GM19455 (cell line): ENCODE measurements around the gene HES5.
"Not testable (repeated sequence)": the region's sequence is repeated elsewhere in the genome, so short reads cannot be mapped to it uniquely, and the experiment has no call there.

Experiments
- ATAC-seq: cut with Tn5 transposase; IDR thresholded peaks from one replicate; pipeline ENCODE4 v1.9.1; 2021; ENCODE audit not compliant: unreplicated experiment

The HES5 gene

GRCh38 chr1:2529784-2530512, at the start of gene HES5:
TSS of gene HES5 (minus strand) at chr1:2530263. CDS start at chr1:2530164, 99 bp downstream.
- ATAC-seq: no peak

GRCh38 chr1:2578758-2579118, 48.7 kb upstream of the HES5 start:
- no peak for ATAC-seq

DNA sequence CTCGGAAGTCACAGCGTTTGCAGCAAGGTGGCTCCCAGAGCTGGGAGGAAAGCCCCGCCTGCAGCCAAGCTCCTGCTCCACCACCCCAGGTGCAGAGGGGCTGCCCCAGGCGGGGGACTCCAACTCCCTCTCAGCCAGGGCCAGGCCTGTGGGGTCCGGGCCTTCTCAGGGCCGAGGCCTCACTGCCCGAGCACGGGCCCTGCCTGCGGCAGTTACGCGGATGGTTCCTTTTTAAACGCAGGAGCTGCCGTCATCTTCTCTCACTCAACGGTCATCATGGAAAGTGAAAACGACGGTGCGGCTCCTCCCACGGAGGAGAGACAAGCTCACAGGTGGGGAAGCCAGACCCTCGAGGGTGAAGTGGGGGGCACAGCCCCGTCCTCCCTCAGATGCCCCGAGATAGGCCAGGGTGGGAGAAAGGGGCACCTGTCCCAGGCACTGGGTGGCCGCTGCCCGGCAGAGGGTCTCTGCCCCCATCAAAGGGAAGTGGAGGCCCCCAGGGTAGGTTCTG, 47.6 kb upstream of the HES5 start:
- peak; percentile 37 for ATAC-seq

- no peak for ATAC-seq
Observed at GRCh38 chr1:2575801-2576663, 46.0 kb upstream of the HES5 start.

GRCh38 chr1:2574350-2574749, 44.3 kb upstream of the HES5 start:
- ATAC-seq: no peak

- ATAC-seq: no peak
Observed at GRCh38 chr1:2573250-2573920, 43.3 kb upstream of the HES5 start.

DNA sequence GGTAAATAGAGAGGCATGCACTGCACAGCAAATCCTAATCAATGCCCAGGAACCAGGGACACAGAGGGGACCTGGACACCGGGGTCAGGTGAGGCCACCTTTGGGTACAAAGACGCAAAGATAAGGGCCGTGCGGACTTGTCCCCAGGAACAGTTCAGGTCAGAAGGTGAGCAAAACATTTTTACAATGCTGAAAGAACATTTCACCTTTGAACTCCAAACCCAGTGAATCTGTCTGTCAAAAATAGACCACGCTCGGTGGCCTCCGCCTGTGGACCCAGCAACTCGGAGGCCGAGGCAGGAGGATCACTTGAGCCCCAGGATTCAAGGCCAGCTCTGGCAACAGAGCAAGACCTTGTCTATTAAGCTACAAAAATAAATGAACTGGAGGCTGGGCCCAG, 41.3 kb upstream of the HES5 start:
- no peak for ATAC-seq

GRCh38 chr1:2570332-2570731, 40.3 kb upstream of the HES5 start:
- ATAC-seq: no peak

- ATAC-seq: not testable (repeated sequence)
Observed at GRCh38 chr1:2569703-2570102, 39.6 kb upstream of the HES5 start.

DNA sequence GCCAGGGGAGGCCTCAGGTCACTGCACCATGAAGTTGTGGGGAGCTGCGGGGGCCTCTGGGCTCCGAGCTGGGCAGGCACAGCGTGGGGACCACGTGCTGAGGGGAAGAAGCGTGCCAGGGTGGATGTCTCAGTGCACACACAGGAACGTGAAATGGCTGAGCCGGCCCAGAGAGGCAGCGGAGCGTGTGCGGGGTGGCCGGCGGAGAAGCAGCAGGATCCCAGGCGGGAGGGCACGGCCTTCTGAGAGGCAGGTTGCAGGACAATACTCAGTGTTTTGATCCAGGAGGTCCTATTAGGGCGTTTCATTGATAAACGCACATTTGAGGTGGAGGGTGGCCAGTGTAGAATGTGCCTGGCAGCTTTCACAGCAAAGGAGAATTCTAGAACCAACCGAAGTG, 39.0 kb upstream of the HES5 start:
- no peak for ATAC-seq

DNA sequence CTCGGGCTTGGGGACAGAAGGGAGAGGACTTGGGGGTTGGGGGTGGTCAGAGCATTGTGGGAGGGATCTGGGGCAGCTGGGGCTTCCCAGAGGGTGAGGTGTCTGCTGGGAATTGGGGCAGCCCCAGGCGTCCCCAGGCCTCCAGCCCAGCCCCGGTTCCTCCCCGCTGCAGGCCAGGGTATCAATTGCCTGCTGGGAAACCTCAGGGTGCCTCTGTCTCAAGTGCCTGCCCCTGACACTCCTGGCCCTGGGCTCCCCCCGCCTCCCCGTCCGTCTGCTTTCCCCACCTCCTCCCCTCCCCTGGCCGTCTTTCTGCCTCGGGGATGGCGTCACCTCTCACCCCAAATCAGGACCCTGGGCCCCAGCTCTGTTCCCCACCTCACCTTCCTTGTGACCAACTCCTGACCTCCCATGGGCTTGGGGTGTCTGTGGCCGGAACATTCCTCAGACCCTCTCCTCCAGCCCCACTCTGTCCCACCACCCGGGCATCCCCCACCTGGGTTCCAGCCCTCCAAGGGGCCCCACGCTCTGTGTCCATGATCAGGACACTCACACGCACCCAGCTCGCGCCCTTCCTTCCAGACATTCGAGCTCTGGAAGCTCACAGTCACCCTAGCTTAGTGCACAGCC, 38.2 kb upstream of the HES5 start:
- ATAC-seq: not testable (repeated sequence)

GRCh38 chr1:2567083-2567679, 37.1 kb upstream of the HES5 start:
- no peak for ATAC-seq

DNA sequence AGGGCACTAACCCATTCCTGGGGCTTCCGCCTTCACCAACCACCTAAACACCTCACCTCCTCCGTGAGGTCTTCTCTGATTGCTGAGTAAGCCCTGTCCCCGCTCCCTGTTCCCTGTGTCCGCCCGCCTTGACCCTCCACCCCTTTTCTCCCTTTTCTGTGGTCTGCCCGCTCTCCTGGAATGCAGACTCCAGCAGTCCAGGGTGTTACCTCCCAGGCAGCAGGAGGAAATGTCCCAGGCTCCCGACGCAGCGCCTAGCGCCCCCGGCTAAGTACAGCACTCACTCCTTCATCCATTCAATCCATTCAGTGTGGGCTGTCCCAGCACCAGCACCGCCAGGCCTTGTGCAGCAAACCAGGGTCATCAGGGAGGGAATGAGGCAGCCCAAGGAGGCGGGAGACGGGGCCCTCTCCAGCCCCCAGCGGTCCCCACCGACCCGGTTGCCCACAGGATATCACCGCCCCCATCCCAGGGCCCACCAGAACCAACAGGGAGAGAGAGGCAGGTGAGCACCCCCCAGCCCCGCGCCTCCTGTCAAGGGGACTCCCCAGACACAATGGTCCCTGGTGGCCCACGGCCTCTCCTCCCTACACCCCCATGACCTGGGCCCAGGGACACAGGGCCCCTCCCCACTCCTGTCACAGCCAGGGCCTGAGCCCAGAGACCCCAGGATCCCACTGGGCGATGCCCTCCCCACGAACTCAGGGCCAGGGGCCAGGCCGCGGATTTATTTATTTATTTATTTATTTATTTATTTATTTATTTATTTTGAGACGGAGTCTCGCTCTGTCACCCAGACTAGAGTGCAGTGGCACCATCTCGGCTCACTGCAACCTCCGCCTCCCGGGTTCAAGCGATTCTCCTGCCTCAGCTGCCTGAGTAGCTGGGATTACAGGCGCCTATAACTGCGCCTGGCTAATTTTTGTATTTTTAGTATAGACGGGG, 36.3 kb upstream of the HES5 start:
- no peak for ATAC-seq

GRCh38 chr1:2564815-2565374, 34.8 kb upstream of the HES5 start:
- ATAC-seq: no peak

GRCh38 chr1:2564006-2564814, 34.1 kb upstream of the HES5 start:
- ATAC-seq: no peak

DNA sequence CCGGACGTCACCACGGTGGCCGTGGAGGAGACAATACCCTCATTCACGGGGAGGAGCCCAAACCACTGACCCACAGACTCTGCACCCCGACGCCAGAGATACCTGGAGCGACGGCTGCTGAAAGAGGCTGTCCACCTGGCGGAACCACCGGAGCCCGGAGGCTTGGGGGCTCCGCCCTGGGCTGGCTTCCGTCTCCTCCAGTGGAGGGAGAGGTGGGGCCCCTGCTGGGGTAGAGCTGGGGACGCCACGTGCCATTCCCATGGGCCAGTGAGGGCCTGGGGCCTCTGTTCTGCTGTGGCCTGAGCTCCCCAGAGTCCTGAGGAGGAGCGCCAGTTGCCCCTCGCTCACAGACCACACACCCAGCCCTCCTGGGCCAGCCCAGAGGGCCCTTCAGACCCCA, 33.1 kb upstream of the HES5 start:
- no peak for ATAC-seq

DNA sequence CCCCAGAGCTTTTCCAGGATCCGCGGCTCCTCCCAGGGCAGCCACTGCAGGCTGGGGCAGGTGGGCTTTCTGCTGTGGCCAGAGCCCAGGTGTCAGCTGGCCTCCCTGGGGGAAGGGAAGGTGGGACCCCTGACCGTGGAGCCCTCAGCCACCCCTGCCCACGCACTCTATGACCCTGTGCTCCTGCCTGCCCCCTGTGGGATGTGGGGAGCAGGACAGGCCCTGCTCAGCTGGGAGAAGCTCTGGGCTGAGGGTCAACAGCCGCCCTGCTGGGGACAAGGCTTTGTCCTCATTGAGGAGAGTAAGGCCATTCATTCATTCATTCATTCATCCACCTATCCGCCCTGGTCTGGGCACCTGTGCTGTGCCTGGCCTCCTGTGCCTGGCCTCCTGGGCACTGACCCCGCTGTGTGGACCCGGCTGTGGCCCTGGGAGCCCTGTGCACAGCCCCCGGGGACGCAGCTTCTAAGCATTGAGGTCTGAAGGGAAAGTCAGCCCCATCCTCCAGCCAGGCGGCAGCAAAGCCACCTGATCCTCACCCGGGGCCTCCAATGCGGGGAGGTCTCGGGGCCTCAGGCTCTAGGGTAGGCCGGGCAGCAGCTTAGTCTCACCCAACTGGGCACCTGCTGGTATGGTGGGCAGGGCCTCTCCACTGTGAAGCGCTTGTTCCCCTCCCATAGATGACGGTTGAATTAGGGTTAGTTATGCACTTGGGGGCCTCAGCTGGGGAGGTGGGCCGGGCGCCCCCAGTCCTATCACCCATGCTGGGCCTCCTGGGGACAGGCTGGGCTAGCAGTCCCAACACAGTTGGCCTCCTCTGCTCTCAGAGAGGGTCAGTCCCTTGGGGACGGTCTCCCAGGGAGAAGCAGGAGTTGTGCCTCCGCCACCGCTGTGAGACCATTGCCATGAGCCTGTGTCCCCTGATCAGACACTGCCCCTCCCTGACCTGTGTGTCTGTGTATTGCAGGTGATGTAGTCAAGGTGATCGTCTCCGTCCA, 32.1 kb upstream of the HES5 start:
- ATAC-seq: no peak
